K562 (cell line): Measurements from ENCODE around the gene MDH2. TPM values are rescaled to one million over a fixed set of nuclear protein-coding genes. Genes with fewer than 3 reads are reported as not detected.

Experiments
- CREB1 ChIP-seq, 2 experiments: sonication (generic) in 1 of 2; formaldehyde crosslinking in 1 of 2; IDR thresholded peaks; 2 replicates each; pipeline versions ENCODE4 v1.6.1 to v1.8.0; 2012 to 2022; ENCODE audit warnings: inconsistent platforms in 1 of 2, mild to moderate bottlenecking in 1 of 2, missing genetic modification reagents in 1 of 2, moderate library complexity in 1 of 2
- EHMT2 ChIP-seq: fragments of 450-650 bp; IDR thresholded peaks from 2 replicates; pipeline ENCODE4 v1.6.1; 2018; ENCODE audit warnings: antibody characterized with exemption
- EZH2 ChIP-seq: IDR thresholded peaks from 2 replicates; pipeline ENCODE4 v1.6.1; 2012; ENCODE audit warnings: low read depth, mild to moderate bottlenecking, inconsistent platforms, low read length, borderline replicate concordance
- GTF3C2 ChIP-seq: IDR thresholded peaks from 3 replicates; pipeline ENCODE4 v1.6.1; 2011; ENCODE audit warnings: borderline replicate concordance, mild to moderate bottlenecking, moderate library complexity; ENCODE audit not compliant: insufficient read length; ENCODE audit errors: extremely low read depth
- HDAC8 ChIP-seq: fragments of 450-650 bp; IDR thresholded peaks from 2 replicates; pipeline ENCODE4 v1.6.1; 2016; ENCODE audit warnings: mild to moderate bottlenecking, missing genetic modification characterization, moderate library complexity, missing compliant biosample characterization
- KDM1A ChIP-seq, 2 experiments: fragments of 450-650 bp; IDR thresholded peaks; 2 replicates each; pipeline ENCODE4 v1.6.1; 2016; ENCODE audit warnings: mild to moderate bottlenecking in 2 of 2
- PKNOX1 ChIP-seq: fragments of 450-650 bp; IDR thresholded peaks from 2 replicates; pipeline ENCODE4 v1.6.1; 2016
- POLR2B ChIP-seq: fragments of 450-650 bp; IDR thresholded peaks from 2 replicates; pipeline ENCODE4 v1.6.1; 2018; ENCODE audit warnings: low read depth; ENCODE audit not compliant: partially characterized antibody
- TSC22D4 ChIP-seq: fragments of 450-650 bp; IDR thresholded peaks from 2 replicates; pipeline ENCODE4 v1.6.1; 2016; ENCODE audit warnings: missing genetic modification characterization, missing biosample characterization, control low read depth
- ZBTB1 ChIP-seq: sonication (generic); formaldehyde crosslinking; IDR thresholded peaks from 2 replicates; pipeline ENCODE4 v1.8.1; 2023; ENCODE audit warnings: missing genetic modification reagents, low read depth, mild to moderate bottlenecking, borderline replicate concordance
- ZNF354B ChIP-seq: fragments of 250-450 bp; sonication (Bioruptor Pico); IDR thresholded peaks from 2 replicates; pipeline ENCODE4 v1.4.0; 2020
- ZNF586 ChIP-seq: fragments of 450-650 bp; formaldehyde crosslinking; conservative IDR thresholded peaks from 2 replicates; pipeline ENCODE4 v1.4.0; 2020; ENCODE audit warnings: mild to moderate bottlenecking, moderate library complexity
- polyA plus RNA-seq, 8 experiments: library from polyadenylated mRNA; depleted of rRNA in 4 of 8; stranded (reverse) in 5 of 8; unstranded in 3 of 8; fragments of >200 nt; fragmentation: Nextera tagmentation in 2 of 8; fragmentation: Illumina TruSeq in 1 of 8; extraction: Ambion mirVana in 2 of 8; extraction: Trizol in 1 of 8; gene quantifications; 2 replicates each; pipeline versions ENCODE4 v1.2.1 to v1.2.3, GENCODE V29; 2011 to 2014; ENCODE audit warnings: inconsistent platforms in 1 of 8, missing spikeins in 1 of 8
- total RNA-seq, 7 experiments: library from RNA; depleted of rRNA in 6 of 7; stranded (reverse); fragments of >200 nt in 6 of 7; fragmentation: Illumina TruSeq in 2 of 7; extraction: Trizol in 2 of 7; gene quantifications; 2 replicates each; pipeline versions ENCODE4 v1.2.1 to v1.2.3, GENCODE V29; 2011 to 2021; ENCODE audit warnings: low replicate concordance in 1 of 7
- TF ChIP-seq, protein P1 (sequence below), 2 experiments: fragments of 450-650 bp; IDR thresholded peaks; 2 replicates each; pipeline ENCODE4 v1.6.1; 2016; ENCODE audit warnings: mild to moderate bottlenecking in 2 of 2, borderline replicate concordance in 1 of 2, low read depth in 1 of 2, moderate library complexity in 1 of 2
- TF ChIP-seq, protein P2 (sequence below): fragments of 250-450 bp; sonication (Bioruptor Pico); IDR thresholded peaks from 2 replicates; pipeline ENCODE4 v1.9.0; 2021; ENCODE audit warnings: mild to moderate bottlenecking

The MDH2 gene
- total and polyA plus RNA-seq, 9 of the 15 experiments (the other 6 are each of a cell fraction or from before 2014, with no cell fraction given) = 106 to 701 (median 242) TPM

- TF ChIP-seq, protein P1, sequence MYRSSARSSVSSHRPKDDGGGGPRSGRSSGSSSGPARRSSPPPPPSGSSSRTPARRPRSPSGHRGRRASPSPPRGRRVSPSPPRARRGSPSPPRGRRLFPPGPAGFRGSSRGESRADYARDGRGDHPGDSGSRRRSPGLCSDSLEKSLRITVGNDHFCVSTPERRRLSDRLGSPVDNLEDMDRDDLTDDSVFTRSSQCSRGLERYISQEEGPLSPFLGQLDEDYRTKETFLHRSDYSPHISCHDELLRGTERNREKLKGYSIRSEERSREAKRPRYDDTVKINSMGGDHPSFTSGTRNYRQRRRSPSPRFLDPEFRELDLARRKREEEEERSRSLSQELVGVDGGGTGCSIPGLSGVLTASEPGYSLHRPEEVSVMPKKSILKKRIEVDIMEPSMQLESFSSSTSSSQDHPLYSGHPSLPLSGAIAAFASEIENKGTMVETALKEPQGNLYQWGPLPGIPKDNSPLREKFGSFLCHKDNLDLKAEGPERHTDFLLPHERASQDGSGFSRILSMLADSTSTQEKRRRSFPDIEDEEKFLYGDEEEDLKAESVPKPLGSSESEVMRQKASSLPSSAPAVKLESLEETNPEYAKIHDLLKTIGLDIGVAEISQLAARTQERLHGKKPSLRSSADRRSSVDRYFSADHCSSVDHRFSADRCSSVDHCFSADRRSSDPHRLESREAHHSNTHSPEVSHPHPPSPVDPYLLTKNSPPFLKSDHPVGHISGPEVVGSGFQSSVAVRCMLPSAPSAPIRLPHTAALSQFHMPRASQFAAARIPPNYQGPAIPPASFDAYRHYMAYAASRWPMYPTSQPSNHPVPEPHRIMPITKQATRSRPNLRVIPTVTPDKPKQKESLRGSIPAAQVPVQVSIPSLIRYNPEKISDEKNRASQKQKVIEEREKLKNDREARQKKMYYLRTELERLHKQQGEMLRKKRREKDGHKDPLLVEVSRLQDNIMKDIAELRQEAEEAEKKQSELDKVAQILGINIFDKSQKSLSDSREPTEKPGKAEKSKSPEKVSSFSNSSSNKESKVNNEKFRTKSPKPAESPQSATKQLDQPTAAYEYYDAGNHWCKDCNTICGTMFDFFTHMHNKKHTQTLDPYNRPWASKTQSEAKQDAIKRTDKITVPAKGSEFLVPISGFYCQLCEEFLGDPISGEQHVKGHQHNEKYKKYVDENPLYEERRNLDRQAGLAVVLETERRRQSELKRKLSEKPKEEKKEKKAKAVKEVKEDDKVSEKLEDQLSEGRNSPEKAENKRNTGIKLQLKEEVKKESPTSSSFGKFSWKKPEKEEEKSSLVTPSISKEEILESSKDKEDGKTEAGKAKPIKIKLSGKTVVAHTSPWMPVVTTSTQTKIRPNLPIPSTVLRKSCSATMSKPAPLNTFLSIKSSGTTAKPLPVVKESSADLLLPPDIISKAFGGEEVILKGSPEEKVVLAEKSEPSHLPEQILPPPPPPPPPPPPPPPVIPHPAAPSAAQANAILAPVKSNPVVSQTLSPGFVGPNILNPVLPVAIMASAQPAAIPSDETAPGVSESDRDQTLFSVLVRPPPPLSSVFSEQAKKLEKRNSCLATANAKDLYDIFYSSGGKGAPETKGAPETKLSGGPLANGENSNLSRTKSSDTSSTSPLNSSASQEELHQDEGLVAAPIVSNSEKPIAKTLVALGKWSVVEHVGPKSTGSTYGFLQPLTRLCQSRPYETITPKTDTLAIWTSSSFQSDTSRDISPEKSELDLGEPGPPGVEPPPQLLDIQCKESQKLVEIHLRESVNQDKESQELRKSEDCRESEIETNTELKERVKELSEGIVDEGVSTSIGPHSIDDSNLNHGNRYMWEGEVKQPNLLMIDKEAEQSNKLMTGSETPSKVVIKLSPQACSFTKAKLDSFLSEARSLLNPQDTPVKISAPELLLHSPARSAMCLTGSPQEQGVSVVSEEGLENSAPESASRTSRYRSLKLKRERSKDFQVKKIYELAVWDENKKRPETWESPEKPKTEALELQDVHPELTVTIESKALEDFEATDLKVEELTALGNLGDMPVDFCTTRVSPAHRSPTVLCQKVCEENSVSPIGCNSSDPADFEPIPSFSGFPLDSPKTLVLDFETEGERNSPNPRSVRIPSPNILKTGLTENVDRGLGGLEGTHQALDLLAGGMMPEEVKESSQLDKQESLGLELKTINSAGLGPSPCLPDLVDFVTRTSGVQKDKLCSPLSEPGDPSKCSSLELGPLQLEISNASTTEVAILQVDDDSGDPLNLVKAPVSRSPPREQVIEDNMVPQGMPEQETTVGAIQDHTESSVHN (IDR thresholded peaks at IDR 0.05; ENCODE audit: borderline replicate concordance in 1 of 2, low read depth in 1 of 2) = no peak
- TF ChIP-seq HDAC8 (tag) = no peak
- no peak for TF ChIP-seq PKNOX1
- TF ChIP-seq KDM1A (IDR thresholded peaks at IDR 0.05) = no peak
- TF ChIP-seq EZH2 = no peak
- TF ChIP-seq GTF3C2 = no peak
- no peak for TF ChIP-seq ZBTB1
- no peak for TF ChIP-seq TSC22D4 (tag)
- no peak for TF ChIP-seq EHMT2
- TF ChIP-seq CREB1 (IDR thresholded peaks at IDR 0.05) = no peak
- no peak for TF ChIP-seq CREB1 (CRISPR knock-in tag; IDR thresholded peaks at IDR 0.05)
- TF ChIP-seq ZNF586 (CRISPR knock-in tag) = no peak
- TF ChIP-seq, protein P2, sequence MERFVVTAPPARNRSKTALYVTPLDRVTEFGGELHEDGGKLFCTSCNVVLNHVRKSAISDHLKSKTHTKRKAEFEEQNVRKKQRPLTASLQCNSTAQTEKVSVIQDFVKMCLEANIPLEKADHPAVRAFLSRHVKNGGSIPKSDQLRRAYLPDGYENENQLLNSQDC (CRISPR knock-in tag) = no peak
- no peak for TF ChIP-seq POLR2B
- peak; percentile 41; the same call in 1 of the 2 replicates for TF ChIP-seq ZNF354B (CRISPR knock-in tag)
Measured at GRCh38 chr7:76016191-76016947, 31.5 kb upstream of the MDH2 start (continued).
